ENCODE measurements around the gene MYO1E. TPM values are rescaled to one million over a fixed set of nuclear protein-coding genes. Genes with fewer than 3 reads are reported as not detected.
"Not testable (repeated sequence)": the region's sequence is repeated elsewhere in the genome, so short reads cannot be mapped to it uniquely, and the experiment has no call there.

Gene MYO1E
- polyA plus RNA-seq, 1 donor = 145 TPM

- DNase-seq = no peak
Measured at GRCh38 chr15:59133929-59134427, 238.7 kb downstream of the MYO1E start.

DNA sequence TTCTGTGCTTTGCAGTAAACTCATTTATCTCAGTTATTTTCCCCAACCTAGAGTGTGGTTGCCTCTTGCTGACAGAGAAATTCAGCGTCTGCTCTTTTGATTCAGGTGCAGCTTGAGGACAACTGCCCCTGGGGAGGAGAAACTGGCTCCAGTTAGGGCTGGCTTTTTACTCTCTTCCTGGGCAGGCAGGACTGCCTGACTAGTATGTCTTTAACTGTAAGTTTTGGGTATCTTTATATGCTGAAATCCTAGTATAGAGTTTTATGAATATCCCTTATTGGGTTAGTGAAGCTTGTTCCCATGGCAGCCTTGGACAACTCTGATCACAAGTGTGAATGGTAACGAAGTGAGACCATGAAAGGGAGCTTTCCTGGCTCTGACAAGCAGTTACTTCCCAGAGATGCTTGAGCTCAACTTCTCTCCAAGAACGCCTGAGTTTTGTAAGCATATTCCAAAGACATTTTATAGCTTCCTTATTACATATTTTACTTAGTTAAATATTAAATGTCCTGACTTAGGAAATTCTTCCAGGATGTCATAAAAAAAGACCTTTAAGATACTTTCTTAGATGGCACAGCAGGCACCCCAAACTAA is 240.6 kb downstream of the MYO1E start:
- DNase-seq = no peak

- DNase-seq = no peak
Measured at GRCh38 chr15:59131456-59131855, 241.2 kb downstream of the MYO1E start.

- DNase-seq = not testable (repeated sequence)
Measured at GRCh38 chr15:59127255-59127654, 245.4 kb downstream of the MYO1E start.

GRCh38 chr15:59125683-59126082 is 247.0 kb downstream of the MYO1E start:
- not testable (repeated sequence) for DNase-seq

DNA sequence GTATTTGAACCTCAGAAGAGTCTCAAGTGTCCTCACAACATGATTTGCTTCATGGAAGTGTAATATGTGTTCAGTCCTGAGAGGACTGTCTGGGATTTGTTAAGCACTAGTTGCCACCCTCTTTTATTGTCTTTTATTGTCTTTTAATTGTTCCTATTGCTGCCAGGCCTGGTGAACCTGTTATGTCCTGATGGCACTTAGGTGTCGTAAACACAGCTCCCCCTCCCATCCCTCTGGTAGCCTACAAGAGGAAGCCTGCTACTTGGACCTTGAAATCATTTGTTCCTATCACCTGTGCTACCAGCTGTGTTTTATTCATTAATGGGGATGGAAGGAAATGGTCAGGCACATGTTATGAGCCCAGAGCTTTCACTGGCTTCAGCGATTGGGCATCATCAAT is 248.4 kb downstream of the MYO1E start:
- no peak for DNase-seq

- DNase-seq = no peak
Measured at GRCh38 chr15:59120937-59121336, 251.7 kb downstream of the MYO1E start.

DNA sequence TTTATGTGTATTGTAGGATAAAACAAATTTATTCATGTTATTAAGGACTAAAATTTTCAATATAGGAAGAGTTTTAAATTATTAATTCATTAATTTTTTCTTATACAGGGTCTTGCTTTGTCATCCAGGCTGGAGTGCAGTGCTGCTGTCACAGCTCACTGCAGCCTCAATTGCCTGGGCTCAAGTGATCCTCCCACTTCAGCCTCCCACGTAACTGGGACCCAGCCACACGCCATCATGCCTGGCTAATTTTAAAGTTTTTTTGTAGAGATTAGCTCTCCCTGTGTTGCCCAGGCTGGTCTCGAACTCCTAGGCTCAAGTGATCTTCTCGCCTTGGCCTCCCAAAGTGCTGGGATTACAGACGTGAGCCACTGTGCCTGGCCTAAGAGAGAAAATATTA is 253.0 kb downstream of the MYO1E start:
- no peak for DNase-seq

DNA sequence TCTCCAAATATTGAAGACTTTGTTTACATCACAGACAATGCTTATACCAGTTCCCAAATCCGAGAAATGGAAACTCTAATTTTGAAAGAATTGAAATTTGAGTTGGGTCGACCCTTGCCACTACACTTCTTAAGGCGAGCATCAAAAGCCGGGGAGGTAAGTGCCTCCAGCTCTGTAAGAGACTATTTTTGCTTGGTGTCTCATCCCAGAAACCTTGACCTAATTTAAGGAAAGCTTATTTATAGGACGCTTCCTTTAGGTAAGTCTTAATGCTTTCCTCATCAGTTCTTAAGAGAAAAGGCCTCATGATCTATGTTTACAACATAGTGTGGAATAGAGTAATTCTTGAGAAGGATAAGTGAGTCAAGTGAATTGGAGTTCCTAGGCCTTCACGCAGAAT is 255.9 kb downstream of the MYO1E start:
- DNase-seq = no peak

DNA sequence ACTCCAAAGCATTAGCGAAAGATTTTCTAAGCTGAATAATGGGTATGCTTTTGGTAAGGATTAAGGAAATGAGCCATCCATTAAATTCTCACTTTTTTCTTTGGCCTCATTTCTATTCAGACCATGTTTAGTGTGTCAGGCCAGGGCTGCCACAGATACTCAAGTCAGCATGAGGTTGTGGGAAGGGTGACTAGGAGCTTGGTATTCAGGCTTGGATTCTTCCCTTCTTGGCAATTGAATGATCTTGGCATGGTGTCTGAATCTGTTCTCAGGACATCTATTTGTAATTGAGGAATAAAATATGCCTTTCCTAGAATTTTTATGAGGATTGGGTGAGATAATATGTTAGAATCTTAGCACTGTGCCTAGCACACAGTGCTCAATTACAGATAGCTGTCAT is 256.5 kb downstream of the MYO1E start:
- no peak for DNase-seq

DNA sequence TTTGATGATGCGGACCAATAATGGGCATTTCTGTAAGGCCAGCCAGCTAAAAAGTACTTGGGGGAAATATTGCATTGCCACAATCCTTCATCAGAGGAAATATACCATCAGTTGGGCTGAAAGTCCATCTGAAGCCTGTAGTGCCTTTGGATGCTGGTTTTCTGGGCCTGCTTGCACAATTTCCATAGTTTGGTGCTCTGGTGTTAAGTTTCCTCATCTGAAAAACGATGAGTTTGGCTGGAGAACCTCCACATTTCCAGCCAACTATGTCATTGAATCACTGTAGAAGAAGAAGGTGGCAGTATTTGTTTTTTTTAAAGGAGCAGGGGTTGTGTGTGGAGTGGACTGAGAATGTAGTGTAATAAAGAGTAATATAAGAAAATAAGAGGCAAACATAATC is 257.6 kb downstream of the MYO1E start:
- no peak for DNase-seq

DNA sequence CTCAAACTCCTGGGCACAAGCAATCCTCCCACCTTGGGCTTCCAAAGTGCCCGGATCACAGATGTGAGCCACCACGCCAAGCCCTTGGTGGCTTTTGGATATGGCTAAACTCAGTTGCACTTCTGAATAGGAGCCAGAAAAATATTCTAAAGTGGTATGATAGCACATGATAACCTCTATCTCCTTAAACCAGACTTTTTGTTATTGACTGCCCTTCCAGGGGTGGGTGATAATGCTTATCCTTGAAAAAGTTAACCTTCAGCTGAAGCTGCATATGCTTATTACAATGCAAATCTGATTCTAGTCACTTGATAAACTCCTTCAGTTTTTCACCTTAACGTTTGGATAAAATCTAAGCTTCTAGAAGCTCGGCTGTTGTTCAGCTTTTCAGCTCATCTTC is 261.4 kb downstream of the MYO1E start:
- DNase-seq = no peak

DNA sequence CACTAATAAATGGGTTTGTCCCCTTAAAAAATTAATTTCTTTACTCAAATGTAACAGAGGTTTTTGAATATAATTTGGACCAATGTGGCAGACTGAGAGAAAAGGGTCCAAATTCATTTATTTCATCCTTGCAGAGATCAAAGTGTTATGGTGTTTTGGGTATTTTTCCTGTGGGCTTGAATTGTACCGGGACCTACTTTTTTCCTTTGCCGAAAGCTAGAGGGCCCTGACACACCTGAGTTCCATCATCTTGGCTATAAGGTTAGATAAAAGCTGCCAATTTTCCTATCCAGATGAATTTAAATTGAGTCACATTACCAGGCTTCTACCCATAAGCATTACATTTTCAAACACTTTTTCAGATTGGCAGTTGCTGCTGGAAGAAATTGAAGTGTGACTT is 266.8 kb downstream of the MYO1E start:
- DNase-seq = peak; percentile 6

DNA sequence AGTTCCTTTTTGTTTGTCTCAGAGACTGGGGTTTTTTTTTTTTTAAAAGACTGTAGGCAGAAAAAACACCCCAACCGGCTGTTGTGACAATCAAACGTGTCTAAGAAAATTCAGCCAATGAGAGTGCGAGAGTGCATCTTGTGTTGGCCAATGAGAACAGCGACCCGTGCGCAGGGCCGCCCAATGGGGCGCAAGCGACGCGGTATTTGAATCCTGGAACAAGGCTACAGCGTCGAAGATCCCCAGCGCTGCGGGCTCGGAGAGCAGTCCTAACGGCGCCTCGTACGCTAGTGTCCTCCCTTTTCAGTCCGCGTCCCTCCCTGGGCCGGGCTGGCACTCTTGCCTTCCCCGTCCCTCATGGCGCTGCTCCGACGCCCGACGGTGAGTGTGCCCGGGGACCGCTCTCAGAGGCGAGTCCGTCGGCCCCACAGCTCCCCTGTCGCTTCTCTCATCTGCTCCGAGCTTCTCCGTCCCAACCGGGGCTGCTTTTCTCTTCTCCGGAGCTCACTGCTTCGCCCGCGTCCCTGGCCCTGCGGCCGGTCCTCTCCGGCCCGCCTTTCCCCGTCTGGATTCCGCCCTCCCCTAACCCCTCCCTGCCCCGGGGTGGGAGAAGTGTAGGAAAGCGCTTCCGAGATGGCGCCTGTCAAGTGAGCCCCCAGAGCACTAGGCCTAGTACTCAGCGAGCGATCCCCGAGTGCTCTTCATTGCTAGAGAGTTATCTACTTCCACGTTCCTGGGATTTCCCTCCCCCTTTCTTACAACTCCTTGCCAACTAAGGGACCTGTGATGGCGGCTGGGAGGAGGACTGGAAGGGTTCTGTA is 267.5 kb downstream of the MYO1E start, which contains the start of gene CCNB2:
Gene CCNB2, plus strand, starts transcription at position 235 of the 821 bp plus-strand sequence. Its CDS starts 123 bp downstream, at position 358.
- peak; percentile 93 for DNase-seq

GRCh38 chr15:59104602-59104911 is 268.1 kb downstream of the MYO1E start:
- no peak for DNase-seq

DNA sequence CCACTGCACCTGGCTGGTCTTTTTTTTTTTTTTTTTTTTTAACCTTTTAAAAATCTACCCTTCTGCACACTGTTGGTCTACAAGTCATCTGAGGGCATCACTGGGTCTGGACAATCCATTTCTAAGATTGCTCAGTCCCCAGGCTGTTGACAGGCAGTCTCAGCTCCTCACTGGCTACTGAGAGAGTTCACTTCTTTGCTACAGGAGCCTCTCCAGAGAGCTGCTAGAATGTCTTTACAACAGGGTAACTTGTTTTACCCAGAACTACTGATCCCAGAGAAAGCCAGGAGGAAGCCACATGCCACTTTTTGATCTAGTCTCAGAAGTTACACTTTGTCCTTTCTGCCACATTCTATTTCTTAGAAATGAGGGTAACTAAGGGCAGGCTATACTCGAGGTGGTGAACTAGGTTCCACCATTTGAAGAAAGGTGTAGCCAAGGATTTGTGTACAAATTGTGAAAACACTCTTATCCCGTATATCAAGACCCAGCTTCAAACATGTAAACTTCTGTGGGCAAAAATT is 273.4 kb downstream of the MYO1E start:
- no peak for DNase-seq

DNA sequence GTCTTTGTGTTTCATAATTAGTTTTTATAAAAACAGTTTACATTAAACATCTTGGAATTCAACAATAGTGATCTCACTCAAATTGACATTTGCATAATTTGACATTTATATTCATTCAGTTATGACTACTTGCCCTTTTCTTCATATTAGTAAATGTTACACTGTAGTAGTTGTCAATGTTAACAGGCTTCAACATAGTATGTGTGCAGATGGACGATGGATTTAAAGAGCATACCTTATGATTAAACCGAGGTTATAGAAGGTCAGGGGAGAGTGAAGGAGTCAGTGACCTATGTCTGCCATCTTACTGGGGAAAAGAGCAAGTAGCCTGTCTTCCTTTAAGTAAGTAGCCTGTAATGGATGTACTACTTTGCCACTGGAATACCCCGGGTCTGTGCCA is 276.2 kb downstream of the MYO1E start:
- DNase-seq = no peak

GRCh38 chr15:59094077-59094476 is 278.6 kb downstream of the MYO1E start:
- no peak for DNase-seq

GRCh38 chr15:59087731-59088130 is 284.9 kb downstream of the MYO1E start:
- no peak for DNase-seq

Data from left kidney (tissue), 2 donors.